ENCODE data around the gene TCF7L1.

DNA sequence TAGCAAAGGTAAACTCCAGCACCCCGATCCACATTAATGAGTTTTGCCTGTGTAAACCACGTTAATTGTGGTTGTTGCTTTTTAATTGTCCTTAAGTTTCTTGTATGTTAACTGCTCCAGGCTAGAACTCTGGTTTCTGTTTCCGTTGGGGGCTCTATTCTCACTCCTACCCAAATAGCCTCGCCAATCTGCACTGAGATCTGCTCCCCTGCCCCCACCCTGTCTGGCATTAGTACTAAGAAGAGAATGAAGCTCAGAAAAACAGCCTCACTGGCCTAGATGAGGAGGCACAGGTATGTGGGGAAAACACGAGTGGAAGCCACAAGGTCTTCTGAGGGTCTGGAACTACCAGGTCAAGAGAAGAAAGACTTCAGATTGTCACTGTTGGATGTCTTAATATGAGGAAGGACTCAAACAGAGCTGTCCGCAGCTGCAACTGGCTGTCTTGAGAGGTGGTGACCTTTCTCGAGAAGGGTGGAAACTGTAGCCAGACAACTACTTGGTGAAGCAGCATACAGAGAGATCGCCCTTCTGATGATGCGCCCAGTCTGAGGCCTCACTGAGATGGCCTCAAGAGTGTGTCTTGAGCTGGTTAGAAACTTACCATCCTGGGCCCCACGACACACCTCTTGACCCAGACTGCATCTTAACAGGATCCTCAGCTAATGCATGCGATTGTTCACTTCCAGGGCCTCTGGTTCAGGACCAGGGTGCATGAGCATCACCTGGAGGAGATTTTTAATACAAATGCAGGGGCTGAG, 121.5 kb downstream of the TCF7L1 start:
- TF ChIP-seq POLR2A (IDR thresholded peaks at IDR 0.05): no peak
- TF ChIP-seq, protein P1, sequence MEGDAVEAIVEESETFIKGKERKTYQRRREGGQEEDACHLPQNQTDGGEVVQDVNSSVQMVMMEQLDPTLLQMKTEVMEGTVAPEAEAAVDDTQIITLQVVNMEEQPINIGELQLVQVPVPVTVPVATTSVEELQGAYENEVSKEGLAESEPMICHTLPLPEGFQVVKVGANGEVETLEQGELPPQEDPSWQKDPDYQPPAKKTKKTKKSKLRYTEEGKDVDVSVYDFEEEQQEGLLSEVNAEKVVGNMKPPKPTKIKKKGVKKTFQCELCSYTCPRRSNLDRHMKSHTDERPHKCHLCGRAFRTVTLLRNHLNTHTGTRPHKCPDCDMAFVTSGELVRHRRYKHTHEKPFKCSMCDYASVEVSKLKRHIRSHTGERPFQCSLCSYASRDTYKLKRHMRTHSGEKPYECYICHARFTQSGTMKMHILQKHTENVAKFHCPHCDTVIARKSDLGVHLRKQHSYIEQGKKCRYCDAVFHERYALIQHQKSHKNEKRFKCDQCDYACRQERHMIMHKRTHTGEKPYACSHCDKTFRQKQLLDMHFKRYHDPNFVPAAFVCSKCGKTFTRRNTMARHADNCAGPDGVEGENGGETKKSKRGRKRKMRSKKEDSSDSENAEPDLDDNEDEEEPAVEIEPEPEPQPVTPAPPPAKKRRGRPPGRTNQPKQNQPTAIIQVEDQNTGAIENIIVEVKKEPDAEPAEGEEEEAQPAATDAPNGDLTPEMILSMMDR (IDR thresholded peaks at IDR 0.05): no peak

Measured in esophagus squamous epithelium (tissue), 4 donors.